ENCODE results near the gene ZMYND8. TPM values are rescaled to one million over a fixed set of nuclear protein-coding genes. Genes with fewer than 3 reads are reported as not detected.

Gene ZMYND8
- total RNA-seq, 6 experiments from 2014 or later = 27.8 to 38.3 (median 34.8) TPM

GRCh38 chr20:47343007-47343472, 13.5 kb downstream of the ZMYND8 start:
- 0 out of 2 replicates have a peak, but pooled peaks cover 6% of the 10 kb centered on the region for H3K4me1 Mint-ChIP-seq (ENCODE audit: low read depth)
- no peak for TF ChIP-seq CTCF (IDR thresholded peaks at IDR 0.05)
- no peak overlapping the region for H3K4me3 Mint-ChIP-seq
- no peak for DNase-seq
- no peaks in the 10 kb centered on the region for H3K9me3 Mint-ChIP-seq
- no peaks in the 10 kb centered on the region for H3K27me3 Mint-ChIP-seq (ENCODE audit: insufficient read depth)
- no peak overlapping the region for H3K27ac Mint-ChIP-seq
- peaks cover 41% of the 10 kb centered on the region for H3K36me3 Mint-ChIP-seq (ENCODE audit: low read depth)

GRCh38 chr20:47338131-47338628, 18.3 kb downstream of the ZMYND8 start:
- Mint-ChIP-seq H3K27me3 (ENCODE audit: insufficient read depth) (no peaks in the 10 kb centered on the region), H3K4me3 (no peak overlapping the region), H3K27ac (peak overlapping the region; percentile 61; the same call in 1 of the 2 replicates), H3K36me3 (ENCODE audit: low read depth) (peaks cover 21% of the 10 kb centered on the region), H3K9me3 (no peaks in the 10 kb centered on the region), H3K4me1 (ENCODE audit: low read depth) (peaks cover 42% of the 10 kb centered on the region)
- TF ChIP-seq CTCF (IDR thresholded peaks at IDR 0.05) = no peak
- DNase-seq = no peak

GRCh38 chr20:47337413-47337812, 19.1 kb downstream of the ZMYND8 start:
- Mint-ChIP-seq H3K4me1 (ENCODE audit: low read depth) (peaks cover 50% of the 10 kb centered on the region), H3K36me3 (ENCODE audit: low read depth) (peaks cover 21% of the 10 kb centered on the region), H3K27me3 (ENCODE audit: insufficient read depth) (no peaks in the 10 kb centered on the region), H3K27ac (peak overlapping the region; percentile 61), H3K4me3 (no peak overlapping the region), H3K9me3 (no peaks in the 10 kb centered on the region)
- DNase-seq = no peak
- TF ChIP-seq CTCF (IDR thresholded peaks at IDR 0.05) = no peak

GRCh38 chr20:47336129-47336754, 20.3 kb downstream of the ZMYND8 start:
- Mint-ChIP-seq H3K27me3 (ENCODE audit: insufficient read depth) (no peaks in the 10 kb centered on the region), H3K9me3 (peaks cover 2% of the 10 kb centered on the region; the same call in 1 of the 2 replicates), H3K4me3 (peak overlapping the region; percentile 82), H3K27ac (peak overlapping the region; percentile 89), H3K4me1 (ENCODE audit: low read depth) (peaks cover 62% of the 10 kb centered on the region), H3K36me3 (ENCODE audit: low read depth) (peaks cover 32% of the 10 kb centered on the region)
- no peak for TF ChIP-seq CTCF (IDR thresholded peaks at IDR 0.05)
- DNase-seq = peak; percentile 86

GRCh38 chr20:47335251-47336128, 21.0 kb downstream of the ZMYND8 start:
- H3K36me3 Mint-ChIP-seq (ENCODE audit: low read depth) = peaks cover 35% of the 10 kb centered on the region
- DNase-seq = no peak
- TF ChIP-seq CTCF (IDR thresholded peaks at IDR 0.05) = no peak

More at GRCh38 chr20:47335251-47336128, 21.0 kb downstream of the ZMYND8 start:
- Mint-ChIP-seq H3K27ac (peak overlapping the region; percentile 89), H3K4me3 (peak overlapping the region; percentile 82), H3K9me3 (peaks cover 4% of the 10 kb centered on the region; the same call in 1 of the 2 replicates), H3K27me3 (ENCODE audit: insufficient read depth) (no peaks in the 10 kb centered on the region), H3K4me1 (ENCODE audit: low read depth) (peaks cover 69% of the 10 kb centered on the region)
